H1 (cell line): ENCODE measurements around the gene CHMP4B. TPM values are rescaled to one million over a fixed set of nuclear protein-coding genes. Genes with fewer than 3 reads are reported as not detected.

ENCODE experiments used
- CTCF ChIA-PET: fragments of 300-600 bp; sonication (Branson Sonifier 250); formaldehyde crosslinking; loops from one replicate; lab custom pipeline; 2021; ENCODE audit not compliant: partially characterized antibody; lab: Charles Lee
- POLR2A ChIA-PET: fragments of 300-600 bp; sonication (Branson Sonifier 250); formaldehyde crosslinking; loops from one replicate; lab custom pipeline; 2021; ENCODE audit warnings: inconsistent platforms; ENCODE audit not compliant: partially characterized antibody; lab: Charles Lee
- DNase-seq, 2 experiments: peaks; one replicate each; pipeline versions ENCODE4 v3.0.0 to v3.0.0-alpha.2; 2010 to 2022; ENCODE audit warnings: low spot score in 2 of 2, low read depth in 1 of 2, mixed read lengths in 1 of 2
- FAIRE-seq: peaks from 2 replicates; lab custom pipeline; 2011; peaks lifted over from hg19 to GRCh38; lab: Jason Lieb, UNC
- H2AFZ ChIP-seq: 2 replicates; pipeline ENCODE4 v1.8.1; 2012; ENCODE audit warnings: low read length, inconsistent platforms
- H2AK5ac ChIP-seq: 2 replicates; pipeline ENCODE4 v1.6.1; 2013; ENCODE audit warnings: low read depth, low read length
- H2BK120ac ChIP-seq: replicated peaks from 2 replicates; pipeline ENCODE3; 2013; ENCODE audit warnings: low read depth, low read length, inconsistent platforms
- H2BK12ac ChIP-seq: 2 replicates; pipeline ENCODE4 v1.6.1; 2013; ENCODE audit warnings: low read depth, low read length
- H2BK15ac ChIP-seq: 2 replicates; pipeline ENCODE4 v1.6.1; 2013; ENCODE audit warnings: low read length
- H2BK20ac ChIP-seq: 2 replicates; pipeline ENCODE4 v1.6.1; 2013; ENCODE audit warnings: low read length
- H2BK5ac ChIP-seq: 2 replicates; pipeline ENCODE4 v1.6.1; 2013; ENCODE audit warnings: low read depth, low read length
- H3K14ac ChIP-seq: 2 replicates; pipeline ENCODE4 v1.6.1; 2013; ENCODE audit warnings: inconsistent platforms; ENCODE audit not compliant: insufficient read length
- H3K18ac ChIP-seq: 2 replicates; pipeline ENCODE4 v1.6.1; 2013; ENCODE audit warnings: low read length; ENCODE audit errors: extremely low read depth
- H3K23ac ChIP-seq: 2 replicates; pipeline ENCODE4 v1.6.1; 2013; ENCODE audit warnings: inconsistent platforms; ENCODE audit not compliant: insufficient read length
- H3K23me2 ChIP-seq: 2 replicates; pipeline ENCODE4 v1.6.1; 2013; ENCODE audit warnings: low read depth, low read length
- H3K27ac ChIP-seq: 2 replicates; pipeline ENCODE4 v1.6.1; 2011; ENCODE audit warnings: low read depth, low read length, inconsistent platforms
- H3K27me3 ChIP-seq, 4 experiments: replicated peaks in 1 of 4; 1 replicate in 1 of 4; 2 replicates in 3 of 4; pipeline versions ENCODE4 v1.6.1 to v1.8.1; 2011 to 2013; ENCODE audit warnings: low read length in 3 of 4, mild to moderate bottlenecking in 3 of 4, inconsistent platforms in 2 of 4, mixed read lengths in 2 of 4, moderate library complexity in 1 of 4; ENCODE audit not compliant: control insufficient read depth in 3 of 4, insufficient read depth in 3 of 4; ENCODE audit errors: extremely low read depth in 1 of 4
- H3K36me3 ChIP-seq, 4 experiments: 2 replicates each; pipeline versions ENCODE4 v1.6.1 to v1.8.1; 2011 to 2013; ENCODE audit warnings: mild to moderate bottlenecking in 4 of 4, low read length in 3 of 4, moderate library complexity in 2 of 4, control low read depth in 1 of 4, inconsistent platforms in 1 of 4; ENCODE audit not compliant: insufficient read depth in 4 of 4, control insufficient read depth in 2 of 4
- H3K4ac ChIP-seq: replicated peaks from 2 replicates; pipeline ENCODE3; 2013; ENCODE audit warnings: low read length, low read depth, mixed read lengths, inconsistent platforms; ENCODE audit not compliant: insufficient read length
- H3K4me1 ChIP-seq, 4 experiments: replicated peaks in 1 of 4; 1 replicate in 1 of 4; 2 replicates in 3 of 4; pipeline versions ENCODE4 v1.6.1 to v1.8.1; 2011 to 2013; ENCODE audit warnings: low read length in 3 of 4, inconsistent platforms in 2 of 4, mixed read lengths in 1 of 4; ENCODE audit not compliant: insufficient read depth in 4 of 4, control insufficient read depth in 3 of 4
- H3K4me2 ChIP-seq, 2 experiments: 2 replicates each; pipeline versions ENCODE4 v1.6.1 to v1.8.1; 2011 to 2013; ENCODE audit warnings: low read depth in 2 of 2, low read length in 2 of 2, control low read depth in 1 of 2, inconsistent platforms in 1 of 2, mild to moderate bottlenecking in 1 of 2; ENCODE audit not compliant: insufficient read depth in 1 of 2
- H3K4me3 ChIP-seq, 4 experiments: fragments of 200-600, 300-600 bp in 1 of 4; sonication (generic), shearing (Covaris generic), sonication (Bioruptor Twin) in 1 of 4; 2 replicates each; pipeline versions ENCODE4 v1.5.1 to v1.8.1; 2011 to 2016; ENCODE audit warnings: low read length in 4 of 4, low read depth in 3 of 4, control low read depth in 2 of 4, inconsistent platforms in 2 of 4, mild to moderate bottlenecking in 2 of 4, mixed read lengths in 1 of 4, moderate library complexity in 1 of 4; ENCODE audit not compliant: insufficient read depth in 2 of 4; ENCODE audit errors: extremely low read depth in 1 of 4
- H3K56ac ChIP-seq: replicated peaks from 2 replicates; pipeline ENCODE3; 2013; ENCODE audit warnings: low read depth, mild to moderate bottlenecking, mixed read lengths, low read length, inconsistent platforms; ENCODE audit not compliant: insufficient read length
- H3K79me1 ChIP-seq: 2 replicates; pipeline ENCODE4 v1.6.1; 2013; ENCODE audit warnings: low read depth, low read length, control low read depth
- H3K79me2 ChIP-seq, 2 experiments: 2 replicates each; pipeline versions ENCODE4 v1.6.1 to v1.8.1; 2012 to 2013; ENCODE audit warnings: low read length in 2 of 2, mild to moderate bottlenecking in 2 of 2, inconsistent platforms in 1 of 2; ENCODE audit not compliant: insufficient read depth in 2 of 2, control insufficient read depth in 1 of 2
- H3K9ac ChIP-seq, 4 experiments: replicated peaks in 1 of 4; 1 replicate in 1 of 4; 2 replicates in 3 of 4; pipeline versions ENCODE4 v1.6.1 to v1.8.1; 2011 to 2013; ENCODE audit warnings: low read depth in 3 of 4, low read length in 3 of 4, control low read depth in 2 of 4, mild to moderate bottlenecking in 2 of 4, moderate library complexity in 2 of 4, inconsistent platforms in 1 of 4; ENCODE audit errors: extremely low read depth in 1 of 4
- H3K9me3 ChIP-seq, 2 experiments: 2 replicates each; pipeline versions ENCODE4 v1.6.1 to v1.8.1; 2012 to 2013; ENCODE audit warnings: mild to moderate bottlenecking in 2 of 2, moderate library complexity in 2 of 2, control low read depth in 1 of 2, inconsistent platforms in 1 of 2, low read depth in 1 of 2, low read length in 1 of 2, mixed read lengths in 1 of 2; ENCODE audit not compliant: insufficient read depth in 2 of 2
- H4K20me1 ChIP-seq, 2 experiments: replicated peaks in 1 of 2; 2 replicates each; pipeline versions ENCODE3 to v1.8.1; 2011 to 2013; ENCODE audit warnings: inconsistent platforms in 2 of 2, low read length in 2 of 2, mild to moderate bottlenecking in 1 of 2; ENCODE audit not compliant: insufficient read depth in 2 of 2, control insufficient read depth in 1 of 2
- H4K5ac ChIP-seq: 2 replicates; pipeline ENCODE4 v1.6.1; 2013; ENCODE audit warnings: low read length, low read depth, mixed read lengths, inconsistent platforms; ENCODE audit not compliant: insufficient read length
- H4K8ac ChIP-seq: 2 replicates; pipeline ENCODE4 v1.8.0; 2013; ENCODE audit warnings: mild to moderate bottlenecking, moderate library complexity, low read length, inconsistent platforms; ENCODE audit not compliant: insufficient read depth; ENCODE audit errors: extremely low read depth
- H4K91ac ChIP-seq: replicated peaks from 2 replicates; pipeline ENCODE3; 2013; ENCODE audit warnings: low read length, mixed read lengths, inconsistent platforms; ENCODE audit not compliant: insufficient read length
- WGBS, 2 experiments: shearing (Covaris generic) in 1 of 2; methylation state at CpG; one replicate each; pipeline versions ENCODE4 v1.1.6 to v1.1.7; 2013 to 2015; ENCODE audit warnings: low lambda C conversion rate in 2 of 2, mixed read lengths in 2 of 2, inconsistent platforms in 1 of 2, low coverage in 1 of 2, missing lambda C conversion rate in 1 of 2; ENCODE audit not compliant: insufficient replicate concordance in 2 of 2, insufficient coverage in 1 of 2, insufficient read length in 1 of 2; ENCODE audit errors: extremely low coverage in 1 of 2, missing lambda C conversion rate in 1 of 2; 5-methylcytosine and 5-hydroxymethylcytosine counted together
- polyA plus RNA-seq, 7 experiments: library from polyadenylated mRNA; depleted of rRNA in 3 of 7; stranded (reverse) in 5 of 7; unstranded in 2 of 7; fragments of >200 nt in 5 of 7; fragments of 200-250 nt in 2 of 7; gene quantifications; 1 replicate in 5 of 7; 2 replicates in 1 of 7; 4 replicates in 1 of 7; pipeline versions ENCODE4 v1.2.1 to v1.2.3, GENCODE V29; 2011 to 2013; ENCODE audit warnings: missing spikeins in 2 of 7, mixed read lengths in 2 of 7
- total RNA-seq: library from RNA; stranded (reverse); fragmentation: NEBNext Ultra II Directional; extraction: Animal tissue kit (Norgen Biotek cat#: 25700); gene quantifications from 2 replicates; pipeline ENCODE4 v1.2.1, GENCODE V29; 2021
- TF ChIP-seq, protein P1 (sequence below): IDR thresholded peaks from 2 replicates; pipeline ENCODE4 v1.6.1; 2012; ENCODE audit warnings: low read length, inconsistent platforms

CHMP4B gene
- total and polyA plus RNA-seq, 2 of the 8 experiments (the other 6 are each of a cell fraction or from before 2014, with no cell fraction given) = 38.6 to 66.3 TPM

DNA sequence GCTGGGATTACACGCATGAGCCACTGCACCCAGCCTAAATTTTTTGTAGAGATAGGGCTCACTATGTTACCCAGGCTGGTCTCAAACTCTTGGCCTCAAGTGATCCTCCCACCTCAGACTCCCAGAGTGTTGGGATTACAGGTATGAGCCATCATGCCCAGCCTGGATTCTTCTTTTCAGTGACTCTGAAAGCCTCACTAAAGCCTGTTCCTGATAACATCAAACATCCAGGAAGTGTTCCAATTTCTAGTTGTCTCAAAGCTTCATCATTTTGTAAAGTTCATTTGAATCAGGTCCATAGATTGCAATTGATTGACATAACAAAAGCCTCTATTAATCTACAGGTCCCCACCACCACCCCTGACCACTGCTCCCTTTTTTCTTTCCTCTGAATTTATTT, 29.2 kb upstream of the CHMP4B start:
- H2BK12ac ChIP-seq = no peak overlapping the region
- no peaks in the 10 kb centered on the region for H3K79me2 ChIP-seq
- FAIRE-seq (no peak), DNase-seq (no peak)
- no peaks in the 10 kb centered on the region for H3K79me1 ChIP-seq
- H3K56ac ChIP-seq = no peak overlapping the region
- H4K91ac ChIP-seq = no peak overlapping the region
- H2BK5ac ChIP-seq = no peak overlapping the region
- ChIA-PET CTCF (interaction anchor here (1.0 kb wide), 1 partner anchor 10 kb away, joined by 3 read pairs; no protein-coding TSS in a partner anchor), POLR2A (interaction anchor here (1.2 kb wide), 1 partner anchor 10 kb away, joined by 4 read pairs; no protein-coding TSS in a partner anchor)
- no peaks in the 10 kb centered on the region for H3K9me3 ChIP-seq
- no peak overlapping the region for H4K8ac ChIP-seq
- H4K5ac ChIP-seq = no peak overlapping the region
- H3K4me2 ChIP-seq = no peak overlapping the region
- H4K20me1 ChIP-seq = no peaks in the 10 kb centered on the region
- H3K36me3 ChIP-seq = no peaks in the 10 kb centered on the region
- H3K23ac ChIP-seq = no peak overlapping the region
- H3K23me2 ChIP-seq = no peaks in the 10 kb centered on the region
- H3K4me1 ChIP-seq = peaks cover 0 to 3% (median 1%) of the 10 kb centered on the region in 4 experiments; a peak in 3 of 7 replicates
- H3K4me3 ChIP-seq = no peak overlapping the region
- no peak overlapping the region for H2AFZ ChIP-seq
- H2BK15ac ChIP-seq = no peak overlapping the region
- H3K9ac ChIP-seq = no peak overlapping the region
- H3K27me3 ChIP-seq = no peaks in the 10 kb centered on the region
- H3K4ac ChIP-seq = no peak overlapping the region
- H2AK5ac ChIP-seq = no peak overlapping the region
- no peak overlapping the region for H2BK120ac ChIP-seq
- TF ChIP-seq, protein P1, sequence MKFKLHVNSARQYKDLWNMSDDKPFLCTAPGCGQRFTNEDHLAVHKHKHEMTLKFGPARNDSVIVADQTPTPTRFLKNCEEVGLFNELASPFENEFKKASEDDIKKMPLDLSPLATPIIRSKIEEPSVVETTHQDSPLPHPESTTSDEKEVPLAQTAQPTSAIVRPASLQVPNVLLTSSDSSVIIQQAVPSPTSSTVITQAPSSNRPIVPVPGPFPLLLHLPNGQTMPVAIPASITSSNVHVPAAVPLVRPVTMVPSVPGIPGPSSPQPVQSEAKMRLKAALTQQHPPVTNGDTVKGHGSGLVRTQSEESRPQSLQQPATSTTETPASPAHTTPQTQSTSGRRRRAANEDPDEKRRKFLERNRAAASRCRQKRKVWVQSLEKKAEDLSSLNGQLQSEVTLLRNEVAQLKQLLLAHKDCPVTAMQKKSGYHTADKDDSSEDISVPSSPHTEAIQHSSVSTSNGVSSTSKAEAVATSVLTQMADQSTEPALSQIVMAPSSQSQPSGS = no peak
- no peak overlapping the region for H3K14ac ChIP-seq
- H3K18ac ChIP-seq = no peak overlapping the region
- 100% methylated on average over 1 of the region's 1 CpG; no CpG with 5 or more reads in 1 of the 2 experiments for WGBS, 2 experiments
- no peak overlapping the region for H3K27ac ChIP-seq
- no peak overlapping the region for H2BK20ac ChIP-seq
